ENCODE data around the gene ARHGAP23.

ARHGAP23 gene

GRCh38 chr17:38415250-38416194 lies 12.7 kb upstream of the ARHGAP23 start:
- Histone ChIP-seq H3K9me3 (ENCODE audit: control insufficient read depth, low read length) (no peaks in the 10 kb centered on the region), H3K4me3 (ENCODE audit: low read length) (no peak overlapping the region), H3K9ac (ENCODE audit: low read length) (no peak overlapping the region), H3K4me1 (ENCODE audit: control insufficient read depth, insufficient read depth, low read length) (no peaks in the 10 kb centered on the region), H3K36me3 (ENCODE audit: control insufficient read depth, insufficient read depth, low read length) (no peaks in the 10 kb centered on the region), H3K27me3 (ENCODE audit: control insufficient read depth, insufficient read depth, low read length) (peaks cover 49% of the 10 kb centered on the region)

GRCh38 chr17:38416840-38417209 lies 11.4 kb upstream of the ARHGAP23 start:
- Histone ChIP-seq H3K4me3 (ENCODE audit: low read length) (no peak overlapping the region), H3K27me3 (ENCODE audit: control insufficient read depth, insufficient read depth, low read length) (peaks cover 59% of the 10 kb centered on the region), H3K36me3 (ENCODE audit: control insufficient read depth, insufficient read depth, low read length) (no peaks in the 10 kb centered on the region), H3K9me3 (ENCODE audit: control insufficient read depth, low read length) (no peaks in the 10 kb centered on the region), H3K4me1 (ENCODE audit: control insufficient read depth, insufficient read depth, low read length) (no peaks in the 10 kb centered on the region), H3K9ac (ENCODE audit: low read length) (no peak overlapping the region)

- Histone ChIP-seq H3K36me3 (ENCODE audit: control insufficient read depth, insufficient read depth, low read length) (no peaks in the 10 kb centered on the region), H3K9me3 (ENCODE audit: control insufficient read depth, low read length) (no peaks in the 10 kb centered on the region), H3K27me3 (ENCODE audit: control insufficient read depth, insufficient read depth, low read length) (peaks cover 64% of the 10 kb centered on the region), H3K9ac (ENCODE audit: low read length) (no peak overlapping the region), H3K4me3 (ENCODE audit: low read length) (no peak overlapping the region), H3K4me1 (ENCODE audit: control insufficient read depth, insufficient read depth, low read length) (peaks cover 2% of the 10 kb centered on the region)
These were observed 10.9 kb upstream of the ARHGAP23 start for GRCh38 chr17:38417210-38417951.

GRCh38 chr17:38418062-38418692 lies 10.1 kb upstream of the ARHGAP23 start:
- Histone ChIP-seq H3K4me3 (ENCODE audit: low read length) (no peak overlapping the region), H3K4me1 (ENCODE audit: control insufficient read depth, insufficient read depth, low read length) (peaks cover 4% of the 10 kb centered on the region), H3K27me3 (ENCODE audit: control insufficient read depth, insufficient read depth, low read length) (peaks cover 68% of the 10 kb centered on the region), H3K9me3 (ENCODE audit: control insufficient read depth, low read length) (no peaks in the 10 kb centered on the region), H3K9ac (ENCODE audit: low read length) (no peak overlapping the region), H3K36me3 (ENCODE audit: control insufficient read depth, insufficient read depth, low read length) (no peaks in the 10 kb centered on the region)

- Histone ChIP-seq H3K4me1 (ENCODE audit: control insufficient read depth, insufficient read depth, low read length) (peaks cover 4% of the 10 kb centered on the region), H3K4me3 (ENCODE audit: low read length) (no peak overlapping the region), H3K9me3 (ENCODE audit: control insufficient read depth, low read length) (no peaks in the 10 kb centered on the region), H3K36me3 (ENCODE audit: control insufficient read depth, insufficient read depth, low read length) (no peaks in the 10 kb centered on the region), H3K27me3 (ENCODE audit: control insufficient read depth, insufficient read depth, low read length) (peaks cover 64% of the 10 kb centered on the region), H3K9ac (ENCODE audit: low read length) (no peak overlapping the region)
These were observed 9.4 kb upstream of the ARHGAP23 start for GRCh38 chr17:38418693-38419507.

GRCh38 chr17:38419508-38419981 lies 8.7 kb upstream of the ARHGAP23 start:
- peaks cover 4% of the 10 kb centered on the region for H3K4me1 ChIP-seq (ENCODE audit: control insufficient read depth, insufficient read depth, low read length)
- peaks cover 64% of the 10 kb centered on the region for H3K27me3 ChIP-seq (ENCODE audit: control insufficient read depth, insufficient read depth, low read length)

GRCh38 chr17:38420518-38420917 lies 7.7 kb upstream of the ARHGAP23 start:
- peaks cover 60% of the 10 kb centered on the region for H3K27me3 ChIP-seq (ENCODE audit: control insufficient read depth, insufficient read depth, low read length)
- no peak overlapping the region for H3K9ac ChIP-seq (ENCODE audit: low read length)
- peaks cover 4% of the 10 kb centered on the region for H3K4me1 ChIP-seq (ENCODE audit: control insufficient read depth, insufficient read depth, low read length)
- H3K4me3 ChIP-seq (ENCODE audit: low read length) = no peak overlapping the region
- no peaks in the 10 kb centered on the region for H3K9me3 ChIP-seq (ENCODE audit: control insufficient read depth, low read length)
- no peaks in the 10 kb centered on the region for H3K36me3 ChIP-seq (ENCODE audit: control insufficient read depth, insufficient read depth, low read length)

More at GRCh38 chr17:38419508-38419981, 8.7 kb upstream of the ARHGAP23 start:
- H3K36me3 ChIP-seq (ENCODE audit: control insufficient read depth, insufficient read depth, low read length) = no peaks in the 10 kb centered on the region
- H3K4me3 ChIP-seq (ENCODE audit: low read length) = no peak overlapping the region
- no peak overlapping the region for H3K9ac ChIP-seq (ENCODE audit: low read length)
- no peaks in the 10 kb centered on the region for H3K9me3 ChIP-seq (ENCODE audit: control insufficient read depth, low read length)

- no peak overlapping the region for H3K9ac ChIP-seq (ENCODE audit: low read length)
- no peaks in the 10 kb centered on the region for H3K9me3 ChIP-seq (ENCODE audit: control insufficient read depth, low read length)
- H3K27me3 ChIP-seq (ENCODE audit: control insufficient read depth, insufficient read depth, low read length) = peaks cover 57% of the 10 kb centered on the region
- H3K4me1 ChIP-seq (ENCODE audit: control insufficient read depth, insufficient read depth, low read length) = peaks cover 4% of the 10 kb centered on the region
- no peaks in the 10 kb centered on the region for H3K36me3 ChIP-seq (ENCODE audit: control insufficient read depth, insufficient read depth, low read length)
- no peak overlapping the region for H3K4me3 ChIP-seq (ENCODE audit: low read length)
These were observed 7.0 kb upstream of the ARHGAP23 start for GRCh38 chr17:38421171-38421841.

- no peak overlapping the region for H3K9ac ChIP-seq (ENCODE audit: low read length)
- peaks cover 55% of the 10 kb centered on the region for H3K27me3 ChIP-seq (ENCODE audit: control insufficient read depth, insufficient read depth, low read length)
- H3K36me3 ChIP-seq (ENCODE audit: control insufficient read depth, insufficient read depth, low read length) = no peaks in the 10 kb centered on the region
- no peaks in the 10 kb centered on the region for H3K9me3 ChIP-seq (ENCODE audit: control insufficient read depth, low read length)
- H3K4me3 ChIP-seq (ENCODE audit: low read length) = no peak overlapping the region
- peaks cover 4% of the 10 kb centered on the region for H3K4me1 ChIP-seq (ENCODE audit: control insufficient read depth, insufficient read depth, low read length)
These were observed 6.1 kb upstream of the ARHGAP23 start for GRCh38 chr17:38421871-38422827.

GRCh38 chr17:38424297-38424972 lies 3.8 kb upstream of the ARHGAP23 start:
- peaks cover 45% of the 10 kb centered on the region for H3K27me3 ChIP-seq (ENCODE audit: control insufficient read depth, insufficient read depth, low read length)
- peaks cover 12% of the 10 kb centered on the region for H3K4me1 ChIP-seq (ENCODE audit: control insufficient read depth, insufficient read depth, low read length)

More at GRCh38 chr17:38424297-38424972, 3.8 kb upstream of the ARHGAP23 start:
- Histone ChIP-seq H3K4me3 (ENCODE audit: low read length) (no peak overlapping the region), H3K36me3 (ENCODE audit: control insufficient read depth, insufficient read depth, low read length) (no peaks in the 10 kb centered on the region), H3K9me3 (ENCODE audit: control insufficient read depth, low read length) (no peaks in the 10 kb centered on the region), H3K9ac (ENCODE audit: low read length) (no peak overlapping the region)

All from mucosa of stomach (tissue), 1 donor.